Liver (tissue), 3 donors: ENCODE data around the gene IFNAR2.
A peak's percentile ranks its signal among the peaks of the same experiment; 100 is the strongest.

Source experiments
- ATF3 ChIP-seq: IDR thresholded peaks from 2 replicates; pipeline ENCODE4 v1.6.1; 2016; ENCODE audit warnings: antibody characterized with exemption
- CTCF ChIP-seq: fragments of 150-350 bp; IDR thresholded peaks from 2 replicates; pipeline ENCODE4 v1.5.1; 2017; ENCODE audit warnings: improper control_type of control experiment, low read depth, low read length; ENCODE audit not compliant: missing input control
- EGR1 ChIP-seq, 2 donors: IDR thresholded peaks; 2 replicates each; pipeline ENCODE4 v1.6.1; 2016 to 2018; ENCODE audit warnings: antibody characterized with exemption in 2 of 2, low read depth in 2 of 2
- HNF4A ChIP-seq, 2 donors: conservative IDR thresholded peaks; 2 replicates each; pipeline ENCODE4 v1.6.1; 2016; ENCODE audit warnings: antibody characterized with exemption in 2 of 2, mild to moderate bottlenecking in 2 of 2
- RAD21 ChIP-seq, 2 donors: IDR thresholded peaks; 2 replicates each; pipeline ENCODE4 v1.6.1; 2016; ENCODE audit warnings: antibody characterized with exemption in 2 of 2, mild to moderate bottlenecking in 2 of 2
- REST ChIP-seq: IDR thresholded peaks from 2 replicates; pipeline ENCODE4 v1.6.1; 2016; ENCODE audit warnings: antibody characterized with exemption, mild to moderate bottlenecking
- donor health status: healthy.
- donor health status: healthy.

GRCh38 chr21:33212159-33212851 is 17.4 kb upstream of the IFNAR2 start:
- TF ChIP-seq ATF3 (no peak), CTCF (no peak), REST (no peak), RAD21 (IDR thresholded peaks at IDR 0.05) (peak in 1 of 2 donors; percentile 4), EGR1 (IDR thresholded peaks at IDR 0.05; ENCODE audit: low read depth in 2 of 2) (no peak), HNF4A (conservative IDR thresholded peaks at IDR 0.05) (no peak)
